NCI-H526 (cell line): ENCODE data around the gene CNTN6.

Source experiments
- DNase-seq, 2 experiments: peaks; one replicate each; lab custom pipeline; 2025; lab: John Stamatoyannopoulos, UW

The CNTN6 gene

GRCh38 chr3:1092771-1093170, at the start of gene CNTN6:
Gene CNTN6, plus strand, starts transcription at chr3:1093024. Its CDS starts 54,985 bp downstream, at chr3:1148009.
- DNase-seq, result peak in 1 of 2 experiments; percentile 48

GRCh38 chr3:1048558-1048957, 44.3 kb upstream of the CNTN6 start:
- DNase-seq, result no peak

GRCh38 chr3:1055870-1056269, 37.0 kb upstream of the CNTN6 start:
- no peak for DNase-seq

- DNase-seq, result no peak
Measured at GRCh38 chr3:1056744-1057143, 36.1 kb upstream of the CNTN6 start.

GRCh38 chr3:1057436-1057835, 35.4 kb upstream of the CNTN6 start:
- DNase-seq, result no peak

GRCh38 chr3:1068985-1069384, 23.8 kb upstream of the CNTN6 start:
- no peak for DNase-seq

GRCh38 chr3:1072041-1072440, 20.8 kb upstream of the CNTN6 start:
- DNase-seq, result no peak

GRCh38 chr3:1079662-1080061, 13.2 kb upstream of the CNTN6 start:
- DNase-seq, result peak in 1 of 2 experiments; percentile 24

GRCh38 chr3:1082108-1082507, 10.7 kb upstream of the CNTN6 start:
- peak; percentile 30 to 70 for DNase-seq

- peak; percentile 26 to 58 for DNase-seq
Measured at GRCh38 chr3:1087066-1087560, 5.7 kb upstream of the CNTN6 start.

- no peak for DNase-seq
Measured at GRCh38 chr3:1088503-1088902, 4.3 kb upstream of the CNTN6 start.

- no peak for DNase-seq
Measured at GRCh38 chr3:1091286-1091685, 1.5 kb upstream of the CNTN6 start.

GRCh38 chr3:1092061-1092460, 763 bp upstream of the CNTN6 start:
- no peak for DNase-seq

GRCh38 chr3:1093217-1093616, 393 bp downstream of the CNTN6 start:
- DNase-seq, result no peak

GRCh38 chr3:1103525-1103924, 10.7 kb downstream of the CNTN6 start:
- DNase-seq, result no peak

- no peak for DNase-seq
Measured at GRCh38 chr3:1117843-1118473, 25.1 kb downstream of the CNTN6 start.

GRCh38 chr3:1131166-1131565, 38.3 kb downstream of the CNTN6 start:
- DNase-seq, result no peak

GRCh38 chr3:1135194-1135593, 42.4 kb downstream of the CNTN6 start:
- no peak for DNase-seq

GRCh38 chr3:1138036-1138435, 45.2 kb downstream of the CNTN6 start:
- DNase-seq, result no peak

GRCh38 chr3:1139071-1139470, 46.2 kb downstream of the CNTN6 start:
- no peak for DNase-seq

GRCh38 chr3:1147326-1147725, 54.5 kb downstream of the CNTN6 start:
- DNase-seq, result no peak

GRCh38 chr3:1147819-1148218, 55.0 kb downstream of the CNTN6 start:
- DNase-seq, result no peak

- no peak for DNase-seq
Measured at GRCh38 chr3:1164101-1164500, 71.3 kb downstream of the CNTN6 start.

GRCh38 chr3:1171320-1171719, 78.5 kb downstream of the CNTN6 start:
- no peak for DNase-seq
